Mesendoderm (in vitro differentiated cells): ENCODE data around the gene SNRNP40.

Experiments
- DNase-seq: peaks from one replicate; pipeline ENCODE4 v3.0.0; 2013
- H2AK5ac ChIP-seq: 2 replicates; pipeline ENCODE4 v1.6.1; 2013; ENCODE audit warnings: low read length, inconsistent platforms
- H2BK120ac ChIP-seq: 2 replicates; pipeline ENCODE4 v1.6.1; 2013; ENCODE audit warnings: low read depth, mild to moderate bottlenecking, low read length, moderate library complexity, mixed read lengths
- H2BK15ac ChIP-seq: replicated peaks from 2 replicates; pipeline ENCODE4 v1.6.1; 2013; ENCODE audit warnings: low read depth, mild to moderate bottlenecking, moderate library complexity
- H2BK5ac ChIP-seq: 2 replicates; pipeline ENCODE4 v1.6.1; 2013; ENCODE audit warnings: low read length, inconsistent platforms
- H3K18ac ChIP-seq: 2 replicates; pipeline ENCODE4 v1.6.1; 2013; ENCODE audit warnings: mild to moderate bottlenecking, low read length, mixed read lengths
- H3K23ac ChIP-seq: one replicate; pipeline ENCODE4 v1.6.1; 2013; ENCODE audit warnings: low read length
- H3K27ac ChIP-seq: 2 replicates; pipeline ENCODE4 v1.5.1; 2013; ENCODE audit warnings: low read depth, mild to moderate bottlenecking, inconsistent platforms, low read length, moderate library complexity
- H3K27me3 ChIP-seq: 2 replicates; pipeline ENCODE4 v1.6.1; 2013; ENCODE audit warnings: low read length, control low read depth, mild to moderate bottlenecking, inconsistent platforms; ENCODE audit not compliant: insufficient read depth, poor library complexity
- H3K36me3 ChIP-seq: 2 replicates; pipeline ENCODE4 v1.6.1; 2013; ENCODE audit warnings: low read length, inconsistent platforms; ENCODE audit not compliant: control insufficient read depth, insufficient read depth
- H3K4ac ChIP-seq: one replicate; pipeline ENCODE4 v1.6.1; 2013; ENCODE audit warnings: low read depth, mild to moderate bottlenecking, low read length, moderate library complexity
- H3K4me1 ChIP-seq: 2 replicates; pipeline ENCODE4 v1.6.1; 2013; ENCODE audit warnings: low read depth, low read length, inconsistent platforms; ENCODE audit not compliant: control insufficient read depth
- H3K4me2 ChIP-seq: 2 replicates; pipeline ENCODE4 v1.6.1; 2013; ENCODE audit warnings: low read length
- H3K4me3 ChIP-seq: 2 replicates; pipeline ENCODE4 v1.5.1; 2013; ENCODE audit warnings: mild to moderate bottlenecking, low read length
- H3K56ac ChIP-seq: one replicate; pipeline ENCODE4 v1.6.1; 2013; ENCODE audit warnings: low read length
- H3K79me1 ChIP-seq: 2 replicates; pipeline ENCODE4 v1.6.1; 2013; ENCODE audit warnings: low read length, inconsistent platforms
- H3K79me2 ChIP-seq: 2 replicates; pipeline ENCODE4 v1.6.1; 2013; ENCODE audit warnings: mild to moderate bottlenecking, low read length; ENCODE audit not compliant: control insufficient read depth, insufficient read depth
- H3K9ac ChIP-seq: 2 replicates; pipeline ENCODE4 v1.6.1; 2013; ENCODE audit warnings: low read length, inconsistent platforms
- H4K5ac ChIP-seq: one replicate; pipeline ENCODE4 v1.6.1; 2013; ENCODE audit warnings: low read length
- H4K8ac ChIP-seq: one replicate; pipeline ENCODE4 v1.6.1; 2013; ENCODE audit warnings: low read depth, mild to moderate bottlenecking, control low read depth, low read length, moderate library complexity
- WGBS: extraction: QIAGEN DNeasy Blood & Tissue Kit; methylation state at CpG from one replicate; pipeline ENCODE4 v1.1.7; 2013; ENCODE audit warnings: low lambda C conversion rate, missing lambda C conversion rate; ENCODE audit not compliant: insufficient coverage; ENCODE audit errors: extremely low coverage; 5-methylcytosine and 5-hydroxymethylcytosine counted together

Gene SNRNP40

GRCh38 chr1:31244326-31244725 is 52.3 kb downstream of the SNRNP40 start:
- no CpG with 5 or more reads among the region's 4 CpGs for WGBS
- H3K36me3 ChIP-seq: no peaks in the 10 kb centered on the region

GRCh38 chr1:31243501-31244286 is 52.9 kb downstream of the SNRNP40 start:
- DNase-seq: no peak
- Histone ChIP-seq H3K23ac (no peak overlapping the region), H3K4me3 (no peak overlapping the region), H3K79me1 (no peaks in the 10 kb centered on the region), H3K27me3 (no peaks in the 10 kb centered on the region), H3K27ac (no peak overlapping the region), H3K56ac (no peak overlapping the region), H3K36me3 (no peaks in the 10 kb centered on the region), H2BK5ac (no peak overlapping the region), H4K8ac (no peak overlapping the region), H3K4me2 (no peak overlapping the region), H3K79me2 (no peaks in the 10 kb centered on the region), H3K4ac (no peak overlapping the region), H3K9ac (no peak overlapping the region), H2AK5ac (no peak overlapping the region), H3K4me1 (no peaks in the 10 kb centered on the region), H4K5ac (no peak overlapping the region), H2BK120ac (no peak overlapping the region), H3K18ac (no peak overlapping the region), H2BK15ac (no peak overlapping the region)
- WGBS: no CpG with 5 or more reads among the region's 10 CpGs

More at GRCh38 chr1:31244326-31244725, 52.3 kb downstream of the SNRNP40 start:
- H3K4me3 ChIP-seq: no peak overlapping the region
- H3K79me2 ChIP-seq: no peaks in the 10 kb centered on the region
- H2BK5ac ChIP-seq: no peak overlapping the region
- H3K56ac ChIP-seq: no peak overlapping the region
- H3K79me1 ChIP-seq: no peaks in the 10 kb centered on the region
- H3K27ac ChIP-seq: no peak overlapping the region
- H3K4ac ChIP-seq: no peak overlapping the region
- no peaks in the 10 kb centered on the region for H3K27me3 ChIP-seq
- H3K23ac ChIP-seq: no peak overlapping the region
- no peak overlapping the region for H4K5ac ChIP-seq
- no peak overlapping the region for H2BK15ac ChIP-seq
- no peaks in the 10 kb centered on the region for H3K4me1 ChIP-seq
- H2AK5ac ChIP-seq: no peak overlapping the region
- DNase-seq: no peak
- no peak overlapping the region for H3K18ac ChIP-seq
- H3K4me2 ChIP-seq: no peak overlapping the region
- no peak overlapping the region for H2BK120ac ChIP-seq
- H3K9ac ChIP-seq: no peak overlapping the region
- no peak overlapping the region for H4K8ac ChIP-seq

- DNase-seq: no peak
- H2AK5ac ChIP-seq: no peak overlapping the region
- no CpG with 5 or more reads among the region's 8 CpGs for WGBS
- no peak overlapping the region for H3K4me3 ChIP-seq
- H3K36me3 ChIP-seq: no peaks in the 10 kb centered on the region
- no peak overlapping the region for H4K5ac ChIP-seq
- no peaks in the 10 kb centered on the region for H3K79me1 ChIP-seq
- H3K79me2 ChIP-seq: no peaks in the 10 kb centered on the region
- no peaks in the 10 kb centered on the region for H3K4me1 ChIP-seq
- no peak overlapping the region for H3K9ac ChIP-seq
- H3K18ac ChIP-seq: no peak overlapping the region
- no peak overlapping the region for H3K23ac ChIP-seq
- H2BK120ac ChIP-seq: no peak overlapping the region
- H3K27me3 ChIP-seq: no peaks in the 10 kb centered on the region
- no peak overlapping the region for H4K8ac ChIP-seq
- H2BK15ac ChIP-seq: no peak overlapping the region
- no peak overlapping the region for H2BK5ac ChIP-seq
- no peak overlapping the region for H3K27ac ChIP-seq
- H3K4me2 ChIP-seq: no peak overlapping the region
- no peak overlapping the region for H3K4ac ChIP-seq
- H3K56ac ChIP-seq: no peak overlapping the region
Observed at GRCh38 chr1:31241321-31241720, 55.3 kb downstream of the SNRNP40 start.

GRCh38 chr1:31239653-31240241 is 56.8 kb downstream of the SNRNP40 start, which contains the start of gene NKAIN1:
Gene NKAIN1, minus strand, starts transcription at chr1:31239887. Its CDS starts 340 bp downstream, at chr1:31239547.
- H3K56ac ChIP-seq: peak within 1 kb of the TSS; percentile 90
- no peak within 1 kb of the TSS for H3K23ac ChIP-seq
- no peak within 1 kb of the TSS for H2BK15ac ChIP-seq
- H3K27ac ChIP-seq: no peak within 1 kb of the TSS
- H2AK5ac ChIP-seq: no peak within 1 kb of the TSS
- no CpG with 5 or more reads among the region's 57 CpGs for WGBS
- no peaks in the 10 kb centered on the region for H3K36me3 ChIP-seq
- H3K4me1 ChIP-seq: no peaks in the 10 kb centered on the region
- peak within 1 kb of the TSS; percentile 96 for H3K4me2 ChIP-seq
- no peak within 1 kb of the TSS for H2BK5ac ChIP-seq
- H2BK120ac ChIP-seq: no peak within 1 kb of the TSS
- no peak within 1 kb of the TSS for H4K5ac ChIP-seq
- H3K18ac ChIP-seq: peak within 1 kb of the TSS; percentile 10
- peak within 1 kb of the TSS; percentile 45 for H3K4me3 ChIP-seq
- no peak within 1 kb of the TSS for H3K4ac ChIP-seq
- no peak within 1 kb of the TSS for H4K8ac ChIP-seq
- H3K79me2 ChIP-seq: no peaks in the 10 kb centered on the region
- H3K79me1 ChIP-seq: peaks cover 1% of the 10 kb centered on the region
- peak within 1 kb of the TSS; percentile 70 for H3K9ac ChIP-seq
- H3K27me3 ChIP-seq: no peaks in the 10 kb centered on the region
- DNase-seq: peak; percentile 70

GRCh38 chr1:31238986-31239613 is 57.5 kb downstream of the SNRNP40 start:
- Histone ChIP-seq H2BK5ac (no peak overlapping the region), H3K4me2 (peak overlapping the region; percentile 96), H3K23ac (no peak overlapping the region), H3K18ac (peak overlapping the region; percentile 10), H3K79me1 (peaks cover 1% of the 10 kb centered on the region), H3K9ac (peak overlapping the region; percentile 70), H4K8ac (no peak overlapping the region), H3K36me3 (no peaks in the 10 kb centered on the region), H3K4me1 (peaks cover 4% of the 10 kb centered on the region), H2AK5ac (no peak overlapping the region), H3K79me2 (no peaks in the 10 kb centered on the region), H2BK120ac (no peak overlapping the region), H2BK15ac (no peak overlapping the region), H3K56ac (peak overlapping the region; percentile 89), H3K27me3 (no peaks in the 10 kb centered on the region), H3K27ac (no peak overlapping the region), H3K4me3 (peak overlapping the region; percentile 45), H3K4ac (no peak overlapping the region), H4K5ac (no peak overlapping the region)
- no CpG with 5 or more reads among the region's 56 CpGs for WGBS
- DNase-seq: peak; percentile 55
